HG02678 (cell line): ENCODE results near the gene NYAP1.
"Not testable (repeated sequence)": the region's sequence is repeated elsewhere in the genome, so short reads cannot be mapped to it uniquely, and the experiment has no call there.

Source experiments
- ATAC-seq: cut with Tn5 transposase; IDR thresholded peaks from one replicate; pipeline ENCODE4 v1.9.1; 2021; ENCODE audit warnings: mild to moderate bottlenecking, moderate library complexity; ENCODE audit not compliant: unreplicated experiment

NYAP1 gene

DNA sequence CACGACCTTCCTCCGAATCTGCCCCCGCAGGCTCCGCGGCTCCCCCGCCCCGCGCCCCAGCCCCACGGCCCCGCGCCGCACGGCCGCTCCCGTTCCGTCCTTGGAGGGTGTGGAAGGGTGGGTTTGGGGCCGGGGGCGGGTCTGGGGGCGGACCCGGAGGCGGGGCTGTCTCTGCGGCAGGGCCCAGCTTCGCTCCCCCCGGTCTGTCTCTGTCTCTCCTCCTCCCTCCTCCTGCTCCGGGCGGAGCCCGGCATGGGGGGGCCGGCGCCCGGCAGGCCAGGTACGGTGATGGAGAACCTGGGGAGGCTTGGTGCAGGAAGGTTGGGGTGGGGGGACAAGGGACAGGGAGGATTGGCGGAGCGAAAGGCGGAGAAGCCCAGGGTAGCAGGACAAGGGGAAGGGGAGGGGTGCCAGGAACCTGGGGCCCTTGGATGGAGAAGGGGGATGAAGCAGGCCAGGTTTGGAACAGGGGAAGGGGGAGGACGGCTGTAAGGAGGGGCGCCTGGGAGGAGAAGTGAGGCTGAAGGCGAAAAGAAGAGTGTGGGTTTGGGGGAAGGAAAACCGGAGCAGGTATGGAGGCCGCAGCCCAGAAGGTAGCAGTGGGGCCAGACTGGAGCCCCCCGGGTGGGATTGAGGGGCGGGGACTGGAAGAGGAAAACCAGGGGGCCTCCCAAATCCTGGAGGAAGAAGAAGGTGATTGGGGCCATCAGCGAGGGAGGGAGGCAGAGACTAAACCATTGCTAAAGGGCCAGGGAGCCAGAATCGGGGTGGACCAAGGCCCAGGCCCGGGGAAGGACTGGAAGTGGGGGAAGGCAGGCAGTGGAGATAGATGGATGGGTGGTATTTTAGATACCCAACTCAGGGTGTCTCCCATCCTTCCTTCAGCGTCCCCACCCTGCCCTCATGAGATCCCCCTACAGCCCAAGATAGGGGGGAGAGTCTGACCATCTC lies at the start of gene NYAP1:
TSS of gene NYAP1 (plus strand) at position 206 of the 951 bp plus-strand sequence. CDS start 1,385 bp downstream, outside the sequence.
- ATAC-seq: peak; percentile 22

DNA sequence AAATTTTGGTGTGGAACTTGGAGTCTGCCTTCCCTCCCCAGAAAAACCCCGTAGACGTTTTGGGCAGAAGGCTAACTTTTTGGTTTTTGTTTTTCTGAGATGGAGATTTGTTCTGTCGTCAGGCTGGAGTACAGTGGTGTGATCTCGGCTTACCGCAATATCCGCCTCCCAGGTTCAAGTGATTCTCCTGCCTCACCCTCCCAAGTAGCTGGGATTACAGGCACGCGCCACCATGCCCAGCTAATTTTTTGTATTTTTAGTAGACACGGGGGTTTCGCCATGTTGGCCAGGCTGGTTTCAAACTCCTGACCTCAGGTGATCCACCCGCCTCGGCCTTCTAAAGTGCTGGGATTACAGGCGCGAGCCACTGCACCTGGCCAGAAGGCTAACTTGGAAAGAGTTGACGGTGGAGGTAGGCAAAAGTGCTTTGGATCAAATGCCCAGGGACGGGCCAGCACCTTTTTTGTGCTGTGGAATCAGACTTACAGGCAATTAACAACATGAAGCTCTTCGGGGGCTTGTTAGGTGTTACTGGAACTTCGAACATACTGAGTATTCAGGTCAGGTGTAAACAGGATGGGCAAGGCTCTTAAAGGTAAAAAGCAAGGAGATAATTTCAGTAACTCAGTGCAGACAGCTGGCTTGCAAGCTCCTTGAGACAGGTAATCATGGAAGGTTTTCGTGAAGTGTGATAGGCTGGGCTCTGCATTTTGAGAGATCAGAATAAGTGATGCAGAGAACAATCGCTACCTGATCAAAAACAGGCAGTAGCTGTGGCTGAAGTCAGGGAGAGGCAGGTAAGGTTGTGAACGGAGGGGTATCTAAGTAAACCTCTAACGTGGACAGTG lies 49.2 kb upstream of the NYAP1 start:
- no peak for ATAC-seq

DNA sequence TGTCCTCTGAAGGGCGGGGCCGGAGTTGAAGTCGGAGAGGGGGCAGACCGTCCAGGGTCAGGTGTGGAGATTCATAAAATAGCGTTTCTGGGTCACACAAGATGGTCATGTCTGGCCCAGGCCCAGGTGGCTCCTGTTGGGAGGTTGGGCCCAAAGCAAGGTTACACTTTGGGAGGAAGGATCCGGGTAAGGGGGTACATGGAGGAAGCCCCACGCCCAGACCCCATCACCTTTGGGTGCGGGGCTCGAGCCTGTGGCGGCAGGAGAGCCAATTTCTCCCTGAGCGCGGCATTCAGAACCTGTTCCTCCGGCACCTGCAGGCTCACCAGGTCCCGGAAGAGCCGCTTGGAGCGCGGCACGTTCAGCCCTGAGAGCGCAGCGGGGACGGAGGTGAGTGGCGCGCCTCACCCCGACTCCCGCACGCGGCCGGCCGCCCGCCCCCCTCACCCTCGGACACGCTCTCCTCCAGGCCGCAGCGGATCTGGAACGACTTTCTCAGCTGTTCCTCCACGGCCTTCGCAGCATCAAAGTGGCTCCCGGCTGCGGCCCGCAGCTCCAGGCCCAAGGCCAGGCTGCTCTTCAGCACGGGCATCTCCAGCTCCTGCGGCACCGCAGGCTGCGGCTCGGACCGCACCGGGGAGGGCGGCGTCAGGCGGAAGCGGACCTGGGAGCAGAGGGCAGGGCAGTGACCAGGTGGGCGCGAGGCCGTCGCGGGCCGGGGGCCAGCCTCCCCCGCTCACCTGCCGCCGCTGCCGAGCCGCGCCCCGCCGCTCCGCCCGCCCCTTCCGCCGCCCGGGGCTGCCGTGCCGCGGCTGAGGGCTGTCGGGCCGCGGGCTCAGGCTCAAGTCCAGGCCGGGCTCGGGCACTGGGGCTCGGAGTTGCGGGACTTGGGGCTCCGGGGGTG lies 48.1 kb upstream of the NYAP1 start:
- ATAC-seq: peak; percentile 29

DNA sequence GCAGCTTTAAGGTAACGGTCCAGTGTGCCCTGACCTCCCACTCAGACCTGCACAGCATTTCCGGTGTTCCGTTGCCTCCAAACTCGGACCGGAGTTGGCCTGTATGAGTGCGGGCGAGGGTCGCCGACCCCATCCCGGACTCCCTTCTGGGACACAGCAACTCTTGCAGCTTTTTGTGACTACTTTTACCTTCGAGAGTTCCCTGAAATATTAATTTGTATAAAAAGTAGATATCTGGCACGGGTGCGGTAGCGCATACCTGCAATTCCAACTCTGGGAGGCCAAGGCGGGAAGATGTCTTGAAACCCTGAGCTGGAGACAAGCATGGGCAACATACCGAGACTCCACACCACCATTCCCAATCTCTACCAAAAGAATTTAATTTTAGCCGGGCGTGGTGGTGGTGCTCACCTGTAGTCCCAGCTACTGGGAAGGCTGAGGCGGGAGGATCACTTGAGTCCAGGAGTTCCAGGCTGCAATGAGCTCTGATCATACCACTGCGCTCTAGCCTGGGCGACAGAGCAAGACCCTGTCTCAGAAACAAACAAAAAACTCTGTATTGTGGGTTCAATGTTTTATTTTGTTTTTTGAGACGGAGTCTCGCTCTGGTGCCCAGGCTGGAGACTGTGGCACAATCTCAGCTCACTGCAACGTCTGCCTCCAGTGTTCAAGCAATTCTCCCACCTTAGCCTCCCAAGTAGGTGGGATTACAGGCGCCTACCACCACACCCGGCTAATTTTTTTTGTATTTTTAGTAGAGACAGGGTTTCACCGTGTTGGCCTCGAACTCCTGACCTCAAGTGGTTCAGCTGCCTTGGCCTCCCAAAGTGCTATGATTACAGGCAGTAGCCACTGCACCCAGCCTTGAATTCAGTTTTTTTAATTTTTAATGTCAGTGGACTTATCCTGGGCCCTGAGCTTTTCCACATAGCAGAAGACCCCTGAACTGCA lies 46.3 kb upstream of the NYAP1 start:
- ATAC-seq: no peak

DNA sequence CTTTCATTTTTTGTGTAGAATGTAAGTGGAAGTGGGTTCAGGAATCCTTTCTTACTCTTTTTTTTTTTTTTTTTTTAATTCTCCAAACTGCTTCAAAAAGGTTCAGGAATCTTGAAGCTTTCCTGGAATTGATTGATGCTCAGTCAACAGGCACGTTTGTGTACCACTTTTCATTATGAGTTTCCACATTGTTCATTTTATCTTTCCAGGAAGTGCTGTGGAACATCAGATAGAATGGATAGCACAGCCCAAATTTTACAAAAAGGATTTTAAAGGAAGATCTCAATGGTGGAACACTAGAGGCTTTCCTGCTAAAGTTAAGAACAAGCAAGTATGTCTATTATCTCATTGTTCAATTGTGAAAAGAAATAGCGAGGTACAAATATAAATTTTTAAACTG lies 45.6 kb upstream of the NYAP1 start:
- no peak for ATAC-seq

- not testable (repeated sequence) for ATAC-seq
Observed at GRCh38 chr7:100438731-100439130, 45.0 kb upstream of the NYAP1 start.

- not testable (repeated sequence) for ATAC-seq
Observed at GRCh38 chr7:100439244-100439643, 44.5 kb upstream of the NYAP1 start.

DNA sequence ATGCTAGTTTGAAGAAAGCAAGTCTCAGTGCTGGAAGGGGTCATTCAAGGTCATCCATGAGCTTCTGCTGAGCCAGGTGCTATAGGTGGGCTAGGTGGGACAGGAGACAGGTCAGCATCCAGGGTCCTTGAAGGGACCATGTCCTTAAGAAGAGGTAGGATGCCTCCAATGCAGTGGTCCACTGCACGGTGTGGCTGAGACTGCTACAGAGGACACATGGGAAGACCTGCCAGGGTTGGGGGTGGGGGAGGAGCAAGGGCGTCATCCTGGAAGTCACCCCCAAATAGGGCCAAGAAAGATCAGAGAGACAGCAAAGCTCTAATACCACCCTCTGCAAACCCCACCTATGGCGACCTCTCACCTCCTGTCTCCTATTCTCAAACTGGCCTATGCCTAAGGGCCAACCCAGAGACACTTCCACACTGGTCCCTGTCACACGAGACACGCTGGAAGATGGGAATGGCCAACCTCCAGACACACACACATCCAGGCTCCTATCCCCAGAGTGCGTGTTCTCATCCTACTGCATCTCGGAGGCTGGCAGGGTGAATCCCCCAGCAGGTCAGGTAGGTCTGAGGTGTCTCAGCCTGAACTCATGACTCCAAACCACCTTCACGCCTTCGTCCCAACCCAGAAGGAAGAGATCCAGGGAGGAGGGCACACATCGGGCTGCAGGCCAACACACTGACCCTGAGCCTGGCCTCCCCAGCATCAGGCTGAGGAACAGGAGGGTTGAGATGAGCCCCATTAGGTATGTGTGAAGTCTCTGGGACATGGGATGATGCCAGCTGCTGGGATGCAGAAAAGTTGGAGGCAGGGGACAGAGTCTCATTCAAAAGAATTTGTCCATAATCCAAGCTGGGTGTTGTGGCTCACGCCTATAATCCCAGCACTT lies 41.8 kb upstream of the NYAP1 start:
- no peak for ATAC-seq

DNA sequence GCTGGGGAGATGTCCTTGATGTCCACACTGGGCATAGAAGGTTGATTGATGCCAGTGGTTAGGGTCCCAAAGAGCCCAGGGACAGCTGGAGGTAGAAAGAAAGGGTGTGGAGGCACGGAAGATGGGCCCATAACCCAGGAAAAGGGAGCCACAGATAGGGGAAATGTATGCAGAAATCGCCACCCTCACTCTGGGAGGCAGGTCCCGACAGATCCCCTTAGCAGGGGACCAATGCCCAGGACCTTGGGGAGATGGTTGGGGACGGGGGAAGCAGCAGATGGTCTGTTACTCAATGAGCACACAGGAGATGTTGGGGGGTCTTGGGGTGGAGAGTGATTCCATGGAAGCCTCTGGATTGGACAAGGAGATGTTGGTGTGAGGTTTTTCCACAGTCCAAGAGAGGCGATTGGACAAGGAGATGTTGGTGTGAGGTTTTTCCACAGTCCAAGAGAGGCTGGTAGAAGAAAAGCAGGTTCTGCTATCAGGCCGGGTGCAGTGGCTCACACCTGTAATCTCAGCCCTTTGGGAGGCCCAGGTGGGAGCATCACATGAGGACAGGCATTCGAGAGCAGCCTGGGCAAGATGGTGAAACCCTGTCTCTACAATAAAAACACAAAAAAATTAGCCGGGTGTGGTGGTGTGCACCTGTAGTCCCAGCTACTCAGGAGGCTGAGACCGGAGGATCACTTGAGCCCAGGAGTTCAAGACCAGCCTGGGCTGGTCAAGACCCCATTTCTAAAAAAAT lies 40.5 kb upstream of the NYAP1 start:
- ATAC-seq: no peak

DNA sequence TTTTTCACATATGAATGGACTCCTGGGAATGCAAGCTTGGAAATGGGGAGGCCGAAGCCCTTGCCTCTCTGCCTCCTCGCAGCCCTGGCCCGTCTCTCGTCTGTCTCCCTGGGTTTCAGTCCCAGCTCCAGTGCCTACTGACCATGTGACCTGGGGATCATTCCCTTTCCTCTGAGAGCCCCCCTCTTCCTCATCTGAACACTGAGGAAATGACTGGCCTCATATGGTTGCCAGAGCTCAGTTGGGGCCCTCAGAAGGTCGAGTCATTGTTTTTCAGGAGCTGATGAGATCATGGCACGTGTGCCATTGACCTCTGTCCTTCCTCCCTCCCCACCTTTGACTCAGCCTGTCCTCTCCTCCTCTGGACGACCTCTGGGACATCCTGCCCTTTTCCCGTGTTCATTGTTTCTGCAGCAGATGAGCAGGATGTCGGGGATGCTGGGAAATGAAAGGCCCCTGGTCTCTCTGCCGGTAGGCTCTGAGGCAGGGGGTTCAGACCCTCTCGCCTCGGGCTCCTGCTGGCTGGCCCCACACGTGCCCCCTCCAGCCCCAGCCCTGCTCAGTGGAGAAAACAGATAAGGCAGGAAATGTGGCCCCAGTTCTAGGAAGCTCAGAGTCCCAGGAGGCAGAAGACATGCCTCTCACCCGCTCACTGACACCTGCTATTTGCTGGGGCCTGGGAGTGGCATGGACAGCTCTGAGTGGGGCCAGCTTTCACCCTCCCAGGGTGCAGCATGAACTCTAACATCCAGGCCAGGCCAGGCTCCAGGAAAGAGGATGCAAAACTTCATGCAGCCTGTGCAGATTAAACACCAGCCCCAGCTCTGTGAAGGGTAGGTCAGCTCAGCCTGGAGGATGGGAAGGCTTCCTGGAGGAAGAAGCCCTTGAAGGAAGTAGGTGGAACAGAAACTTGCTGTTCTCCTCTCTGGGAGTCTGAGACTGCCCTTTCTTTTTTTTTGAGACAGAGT lies 39.1 kb upstream of the NYAP1 start:
- no peak for ATAC-seq

DNA sequence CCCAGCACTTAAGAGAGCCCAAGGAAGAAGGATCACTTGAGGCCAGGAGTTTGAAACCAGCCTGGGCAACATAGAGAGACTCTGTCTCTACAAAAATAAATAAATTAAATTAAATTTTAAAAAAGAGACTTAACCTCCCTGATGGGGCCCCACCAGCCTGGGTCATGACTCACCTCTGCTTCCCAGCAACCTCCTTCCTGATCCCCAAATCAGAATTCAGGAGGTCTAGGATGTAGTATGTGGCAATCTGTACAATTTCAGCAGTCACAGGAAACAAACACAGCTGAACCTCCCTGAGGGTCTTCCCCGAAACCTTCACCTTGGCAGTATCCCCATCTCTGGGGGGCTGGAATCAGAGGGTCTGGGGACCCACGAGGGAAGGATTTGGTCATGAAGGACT lies 37.7 kb upstream of the NYAP1 start:
- ATAC-seq: no peak

GRCh38 chr7:100447363-100447762 lies 36.4 kb upstream of the NYAP1 start:
- ATAC-seq: not testable (repeated sequence)

DNA sequence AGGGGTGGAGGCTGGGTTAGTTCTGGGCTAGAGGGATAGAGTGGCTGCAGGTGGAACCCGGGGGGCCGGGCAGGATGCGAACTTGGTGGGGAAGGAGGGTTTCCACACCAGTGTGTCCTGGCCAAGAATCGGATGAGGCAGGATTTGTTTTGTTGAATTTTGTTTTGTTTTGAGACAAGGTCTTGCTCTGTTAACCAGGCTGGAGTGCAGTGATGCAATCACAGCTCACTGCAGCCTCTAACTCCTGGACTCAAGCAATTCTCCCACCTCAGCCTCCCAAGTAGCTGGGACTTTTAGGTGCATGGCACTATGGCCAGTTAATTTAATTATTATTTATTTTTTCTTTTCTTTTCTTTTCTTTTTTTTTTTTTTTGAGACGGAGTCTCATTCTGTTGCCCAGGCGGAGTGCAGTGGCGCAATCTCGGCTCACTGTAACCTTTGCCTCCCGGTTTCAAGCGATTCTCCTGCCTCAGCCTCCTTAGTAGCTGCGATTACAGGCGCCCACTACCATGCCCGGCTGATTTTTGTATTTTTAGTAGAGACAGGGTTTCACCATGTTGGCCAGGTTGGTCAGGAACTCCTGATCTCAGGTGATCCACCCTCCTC lies 34.4 kb upstream of the NYAP1 start:
- no peak for ATAC-seq

GRCh38 chr7:100452513-100452912 lies 31.2 kb upstream of the NYAP1 start:
- ATAC-seq: no peak

- not testable (repeated sequence) for ATAC-seq
Observed at GRCh38 chr7:100453854-100454253, 29.9 kb upstream of the NYAP1 start.

DNA sequence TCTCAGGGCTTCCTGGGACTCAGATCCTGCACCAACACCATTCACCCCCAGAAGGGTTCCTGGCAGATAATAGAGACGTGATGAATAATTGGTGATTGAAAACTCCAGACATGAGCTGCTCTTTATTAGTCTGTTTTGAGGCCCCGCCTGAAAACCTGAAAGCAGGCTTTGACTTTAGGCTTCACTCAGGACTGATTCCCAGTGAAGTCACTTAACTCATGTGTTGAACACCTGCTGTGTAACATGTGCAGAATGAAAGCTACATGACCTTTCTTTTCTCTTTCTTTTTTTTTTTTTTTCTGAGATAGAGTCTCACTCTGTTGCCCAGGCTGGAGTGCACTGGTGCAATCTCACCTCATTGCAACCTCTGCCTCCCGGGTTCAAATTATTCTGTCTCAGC lies 28.5 kb upstream of the NYAP1 start:
- ATAC-seq: no peak
